ENCODE results near the gene MEIS1.

The MEIS1 gene

DNA sequence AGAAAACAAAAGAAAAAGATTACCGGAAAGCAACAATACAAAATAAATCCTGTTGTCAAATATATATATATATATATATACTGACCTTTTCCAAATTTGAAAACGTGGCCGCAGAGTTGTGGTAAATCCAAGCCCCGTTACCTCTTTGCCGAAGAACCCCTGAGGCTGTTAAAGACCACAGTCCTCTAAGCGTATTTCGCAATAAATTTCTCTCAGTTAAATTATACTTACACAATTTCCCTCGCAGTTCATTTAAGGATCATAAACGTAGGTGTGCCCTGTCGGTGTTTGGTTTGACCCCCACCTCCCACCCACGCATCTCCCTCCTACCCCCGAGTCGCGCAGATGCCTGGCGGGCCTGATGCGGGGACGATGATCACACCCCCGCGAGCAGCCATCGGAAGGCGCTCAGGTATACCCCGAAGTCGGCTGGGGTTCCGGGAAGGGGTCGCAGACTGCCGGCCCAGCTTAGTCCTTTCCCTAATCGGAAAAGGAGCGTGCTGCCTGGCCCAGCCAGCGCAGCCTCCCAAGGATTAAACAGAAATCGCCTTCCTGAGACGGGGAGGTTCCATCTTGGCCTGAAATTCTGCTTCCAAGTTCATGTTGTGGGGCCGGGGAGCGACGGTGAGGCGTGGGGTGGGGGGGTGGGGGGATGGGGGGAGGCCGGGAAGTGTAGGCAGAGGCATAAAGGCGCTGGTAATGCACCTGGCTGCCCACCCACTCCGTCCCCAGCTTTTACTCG, 2.9 kb upstream of the MEIS1 start:
- Histone ChIP-seq H3K4me2 (ENCODE audit: low read length) (no peak overlapping the region), H4K20me1 (ENCODE audit: control insufficient read depth, insufficient read depth, low read depth, low read length) (no peaks in the 10 kb centered on the region), H3K27me3 (ENCODE audit: control insufficient read depth, low read length) (peaks cover 20% of the 10 kb centered on the region), H3K9me3 (ENCODE audit: control insufficient read depth, insufficient read depth, low read length) (no peaks in the 10 kb centered on the region), H3K27ac (ENCODE audit: low read depth, low read length) (no peak overlapping the region), H3K79me2 (ENCODE audit: control insufficient read depth, low read length) (no peaks in the 10 kb centered on the region), H3K4me3 (ENCODE audit: low read length) (no peak overlapping the region), H3K4me1 (ENCODE audit: control insufficient read depth, low read length) (peaks cover 16% of the 10 kb centered on the region), H3F3A (ENCODE audit: control insufficient read depth, insufficient read depth) (no peaks in the 10 kb centered on the region), H3K9me2 (replicated peaks; ENCODE audit: control insufficient read depth, low read length) (no peaks in the 10 kb centered on the region), H3K36me3 (ENCODE audit: control insufficient read depth, low read length) (no peaks in the 10 kb centered on the region)
- TF ChIP-seq, protein P1, sequence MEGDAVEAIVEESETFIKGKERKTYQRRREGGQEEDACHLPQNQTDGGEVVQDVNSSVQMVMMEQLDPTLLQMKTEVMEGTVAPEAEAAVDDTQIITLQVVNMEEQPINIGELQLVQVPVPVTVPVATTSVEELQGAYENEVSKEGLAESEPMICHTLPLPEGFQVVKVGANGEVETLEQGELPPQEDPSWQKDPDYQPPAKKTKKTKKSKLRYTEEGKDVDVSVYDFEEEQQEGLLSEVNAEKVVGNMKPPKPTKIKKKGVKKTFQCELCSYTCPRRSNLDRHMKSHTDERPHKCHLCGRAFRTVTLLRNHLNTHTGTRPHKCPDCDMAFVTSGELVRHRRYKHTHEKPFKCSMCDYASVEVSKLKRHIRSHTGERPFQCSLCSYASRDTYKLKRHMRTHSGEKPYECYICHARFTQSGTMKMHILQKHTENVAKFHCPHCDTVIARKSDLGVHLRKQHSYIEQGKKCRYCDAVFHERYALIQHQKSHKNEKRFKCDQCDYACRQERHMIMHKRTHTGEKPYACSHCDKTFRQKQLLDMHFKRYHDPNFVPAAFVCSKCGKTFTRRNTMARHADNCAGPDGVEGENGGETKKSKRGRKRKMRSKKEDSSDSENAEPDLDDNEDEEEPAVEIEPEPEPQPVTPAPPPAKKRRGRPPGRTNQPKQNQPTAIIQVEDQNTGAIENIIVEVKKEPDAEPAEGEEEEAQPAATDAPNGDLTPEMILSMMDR (IDR thresholded peaks at IDR 0.05; ENCODE audit: low read depth, low read length, poor library complexity, severe bottlenecking) = no peak
- no peak for TF ChIP-seq EZH2phosphoT487 (IDR thresholded peaks at IDR 0.05; ENCODE audit: borderline replicate concordance, low read length)

DNA sequence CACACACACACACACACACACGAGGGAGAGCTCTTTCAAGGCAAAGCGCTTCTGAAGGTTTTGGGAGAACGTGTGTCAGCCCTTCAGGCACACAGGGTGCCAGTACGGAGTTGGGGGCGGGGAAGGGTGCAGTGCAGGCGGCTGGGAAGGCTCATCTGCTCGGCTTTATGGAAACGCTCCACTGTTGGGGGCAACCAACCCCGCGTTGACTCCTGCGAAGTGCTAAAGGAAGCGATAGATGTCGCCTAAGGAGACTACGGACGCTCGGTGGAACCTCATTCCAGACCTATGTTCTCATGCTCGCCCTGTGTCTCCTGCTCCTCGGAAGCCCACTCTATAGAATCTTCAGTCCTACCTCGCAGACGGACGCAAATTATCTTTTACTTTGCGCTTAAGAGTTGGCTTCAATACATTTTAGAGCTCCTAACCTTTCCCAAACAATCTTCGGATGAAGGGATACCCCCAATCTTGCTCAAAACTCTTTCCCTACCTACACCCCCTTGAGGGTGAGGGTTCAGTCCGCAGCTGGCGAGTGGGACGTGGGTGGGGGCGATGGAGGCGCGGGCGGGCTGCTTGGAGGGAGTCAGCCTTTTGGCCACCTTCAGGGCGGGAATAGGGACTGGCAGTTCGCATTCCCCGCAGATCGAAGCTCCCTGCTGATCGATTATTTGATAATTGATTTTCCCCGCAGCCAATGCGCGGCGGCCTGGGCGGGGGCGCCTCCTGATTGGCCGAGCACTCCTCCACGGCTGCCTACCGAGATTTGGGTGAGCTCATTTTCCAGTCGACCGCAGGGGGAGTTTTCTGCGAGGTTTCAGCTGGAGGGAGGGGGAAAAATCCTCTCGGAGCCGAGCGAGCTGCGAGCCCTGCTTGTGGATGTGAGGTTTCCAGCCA, 1.9 kb upstream of the MEIS1 start:
- Histone ChIP-seq H3F3A (ENCODE audit: control insufficient read depth, insufficient read depth) (no peaks in the 10 kb centered on the region), H3K4me3 (ENCODE audit: low read length) (no peak overlapping the region), H3K27me3 (ENCODE audit: control insufficient read depth, low read length) (peaks cover 20% of the 10 kb centered on the region), H3K27ac (ENCODE audit: low read depth, low read length) (no peak overlapping the region), H3K4me1 (ENCODE audit: control insufficient read depth, low read length) (peaks cover 24% of the 10 kb centered on the region), H3K4me2 (ENCODE audit: low read length) (peak overlapping the region; percentile 89), H3K9me3 (ENCODE audit: control insufficient read depth, insufficient read depth, low read length) (no peaks in the 10 kb centered on the region), H3K36me3 (ENCODE audit: control insufficient read depth, low read length) (no peaks in the 10 kb centered on the region), H4K20me1 (ENCODE audit: control insufficient read depth, insufficient read depth, low read depth, low read length) (no peaks in the 10 kb centered on the region), H3K79me2 (ENCODE audit: control insufficient read depth, low read length) (no peaks in the 10 kb centered on the region), H3K9me2 (replicated peaks; ENCODE audit: control insufficient read depth, low read length) (no peaks in the 10 kb centered on the region)
- no peak for TF ChIP-seq EZH2phosphoT487 (IDR thresholded peaks at IDR 0.05; ENCODE audit: borderline replicate concordance, low read length)
- TF ChIP-seq, protein P1 (IDR thresholded peaks at IDR 0.05; ENCODE audit: low read depth, low read length, poor library complexity, severe bottlenecking) = no peak

DNA sequence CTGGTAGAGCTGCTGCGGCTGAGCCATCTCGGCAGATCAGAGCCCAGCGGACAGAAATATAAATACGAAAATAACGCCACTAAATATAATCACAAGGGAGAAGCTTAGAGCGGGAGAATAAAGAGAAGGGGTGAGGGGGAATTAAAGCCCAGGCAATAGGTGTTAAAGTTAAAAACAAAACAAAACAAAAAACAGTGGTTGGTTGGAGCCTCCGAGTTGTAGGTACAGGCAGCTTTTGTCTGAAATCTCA, 1.3 kb upstream of the MEIS1 start:
- no peaks in the 10 kb centered on the region for H3F3A ChIP-seq (ENCODE audit: control insufficient read depth, insufficient read depth)
- no peak overlapping the region for H3K27ac ChIP-seq (ENCODE audit: low read depth, low read length)
- peak overlapping the region; percentile 89 for H3K4me2 ChIP-seq (ENCODE audit: low read length)
- no peaks in the 10 kb centered on the region for H3K79me2 ChIP-seq (ENCODE audit: control insufficient read depth, low read length)
- H3K4me1 ChIP-seq (ENCODE audit: control insufficient read depth, low read length) = peaks cover 24% of the 10 kb centered on the region
- peak overlapping the region; percentile 82 for H3K4me3 ChIP-seq (ENCODE audit: low read length)
- no peak for TF ChIP-seq EZH2phosphoT487 (IDR thresholded peaks at IDR 0.05; ENCODE audit: borderline replicate concordance, low read length)
- TF ChIP-seq, protein P1 (IDR thresholded peaks at IDR 0.05; ENCODE audit: low read depth, low read length, poor library complexity, severe bottlenecking) = no peak
- H3K9me2 ChIP-seq (replicated peaks; ENCODE audit: control insufficient read depth, low read length) = no peaks in the 10 kb centered on the region
- no peaks in the 10 kb centered on the region for H4K20me1 ChIP-seq (ENCODE audit: control insufficient read depth, insufficient read depth, low read depth, low read length)
- peaks cover 17% of the 10 kb centered on the region for H3K27me3 ChIP-seq (ENCODE audit: control insufficient read depth, low read length)
- H3K36me3 ChIP-seq (ENCODE audit: control insufficient read depth, low read length) = no peaks in the 10 kb centered on the region
- H3K9me3 ChIP-seq (ENCODE audit: control insufficient read depth, insufficient read depth, low read length) = no peaks in the 10 kb centered on the region
